ENCODE data around the gene RNASEH2C. TPM values are rescaled to one million over a fixed set of nuclear protein-coding genes. Genes with fewer than 3 reads are reported as not detected.

RNASEH2C gene
- 52.2 and 55.8 TPM in 2 replicates for total RNA-seq

DNA sequence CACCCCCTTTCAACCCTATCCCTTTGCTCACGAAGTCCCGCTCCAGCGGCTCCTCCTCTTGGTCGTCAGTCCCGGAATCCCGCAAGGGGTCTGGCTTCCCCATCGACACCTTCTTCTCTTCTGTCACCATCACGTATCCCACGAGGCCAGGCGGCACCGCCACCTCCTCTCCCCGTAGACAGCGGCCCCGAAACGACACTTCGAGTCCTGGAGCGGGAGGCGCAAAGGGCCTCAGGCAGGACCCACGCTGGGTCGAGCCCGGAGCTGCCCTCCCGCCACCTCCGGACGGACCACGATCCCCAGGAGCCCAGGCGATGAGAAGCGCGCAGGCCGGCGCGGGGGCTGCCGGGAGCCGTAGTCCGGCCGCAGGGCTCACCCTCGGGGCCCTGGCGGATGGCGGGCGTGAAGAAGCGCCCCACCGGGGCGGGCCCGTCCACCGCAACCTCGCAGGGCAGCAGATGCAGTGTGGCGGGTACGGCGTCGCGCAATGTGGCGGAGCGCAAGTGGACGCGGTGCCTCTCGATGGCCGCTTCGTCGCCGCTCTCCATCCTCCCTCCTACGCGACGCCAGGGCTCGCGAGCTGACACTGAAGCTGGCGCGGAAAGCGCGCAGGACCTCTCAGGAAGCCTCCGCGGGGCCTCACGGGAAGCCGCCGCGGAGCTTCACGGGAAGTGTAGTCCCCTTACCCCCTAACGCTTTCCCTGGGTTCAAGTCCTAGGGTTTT lies at the start of gene RNASEH2C:
Gene RNASEH2C (minus strand): TSS at position 588 of the 724 bp plus-strand sequence. CDS start 40 bp downstream, at position 548.

DNA sequence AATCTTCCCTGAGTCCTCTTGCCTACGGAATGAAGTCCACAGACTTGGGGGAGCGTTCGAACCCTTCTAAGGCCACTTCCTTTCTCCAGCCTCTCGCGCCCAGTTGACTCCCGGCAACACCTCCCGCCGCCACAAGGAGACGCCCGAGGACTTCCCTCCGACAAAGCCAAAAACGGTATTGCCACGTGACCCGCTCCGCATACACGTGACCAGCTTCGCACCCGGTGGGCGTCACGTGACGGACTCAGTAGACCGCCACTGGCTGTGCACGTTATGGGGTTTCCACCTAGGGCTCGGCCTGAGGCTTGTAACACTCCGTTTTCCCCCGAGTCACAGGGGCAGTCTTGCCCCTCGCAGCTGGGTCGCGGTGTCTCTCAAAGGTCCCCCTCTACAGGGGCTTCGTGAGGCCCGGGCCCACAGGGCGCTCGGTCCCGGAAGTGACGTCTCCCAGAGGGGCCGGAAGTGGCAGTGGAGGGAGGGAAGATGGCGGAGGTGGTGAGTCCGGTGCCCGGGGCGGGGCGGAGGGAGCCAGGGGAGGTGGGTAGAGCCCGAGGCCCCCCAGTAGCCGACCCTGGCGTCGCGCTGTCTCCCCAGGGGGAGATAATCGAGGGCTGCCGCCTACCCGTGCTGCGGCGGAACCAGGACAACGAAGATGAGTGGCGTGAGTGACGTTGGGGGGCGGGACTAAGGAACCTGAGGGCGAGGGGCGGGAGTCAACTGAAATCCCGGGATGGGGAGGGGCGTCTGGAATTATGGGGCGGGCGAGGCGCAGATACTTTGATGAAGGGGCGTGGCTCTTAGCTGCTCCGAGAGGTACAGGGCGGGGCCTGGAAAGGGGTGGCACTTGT lies 8.6 kb downstream of the RNASEH2C start, which contains the start of gene KAT5:
Gene KAT5 (plus strand): TSS at position 468 of the 848 bp plus-strand sequence. CDS start 16 bp downstream, at position 484.

Other genes starting within 250 kb of the RNASEH2C start
- 2,968 and 4,091 TPM in 2 replicates for gene MALAT1, start 221.8 kb downstream of the RNASEH2C start, total RNA-seq
- 36.6 and 44.3 TPM in 2 replicates for gene SCYL1, start 195.7 kb downstream of the RNASEH2C start, total RNA-seq
- gene LTBP3, start 162.4 kb downstream of the RNASEH2C start, total RNA-seq = 15.6 and 23.5 TPM in 2 replicates
- 26.7 and 33.2 TPM in 2 replicates for gene ZNRD2, start 150.3 kb downstream of the RNASEH2C start, total RNA-seq
- 14.4 and 15.2 TPM in 2 replicates for gene FAM89B, start 148.3 kb downstream of the RNASEH2C start, total RNA-seq
- 3.1 and 3.4 TPM in 2 replicates for gene EHBP1L1, start 144.7 kb downstream of the RNASEH2C start, total RNA-seq
- under 0.01 and 0.17 TPM in 2 replicates for gene KCNK7, start 125.0 kb downstream of the RNASEH2C start, total RNA-seq
- 55.4 and 62.3 TPM in 2 replicates for gene MAP3K11, start 106.6 kb downstream of the RNASEH2C start, total RNA-seq
- 11.4 and 11.8 TPM in 2 replicates for gene PCNX3, start 105.0 kb downstream of the RNASEH2C start, total RNA-seq
- 41.6 and 57.3 TPM in 2 replicates for gene SIPA1, start 82.7 kb downstream of the RNASEH2C start, total RNA-seq
- 14.4 and 15.2 TPM in 2 replicates for gene RELA, start 57.9 kb downstream of the RNASEH2C start, total RNA-seq
- gene KAT5, start 8.5 kb downstream of the RNASEH2C start, total RNA-seq = 37.0 and 43.6 TPM in 2 replicates
- 8.0 and 8.5 TPM in 2 replicates for gene AP5B1, start 60.2 kb upstream of the RNASEH2C start, total RNA-seq
- gene OVOL1, start 66.3 kb upstream of the RNASEH2C start, total RNA-seq = not detected in 2 replicates
- gene SNX32, start 113.2 kb upstream of the RNASEH2C start, total RNA-seq = 0.22 and 0.52 TPM in 2 replicates
- gene CFL1, start 137.4 kb upstream of the RNASEH2C start, total RNA-seq = 806 and 989 TPM in 2 replicates
- gene MUS81, start 139.6 kb upstream of the RNASEH2C start, total RNA-seq = 31.1 and 35.2 TPM in 2 replicates
- 26.3 and 28.1 TPM in 2 replicates for gene EFEMP2, start 152.0 kb upstream of the RNASEH2C start, total RNA-seq
- 0.17 and 0.33 TPM in 2 replicates for gene CTSW, start 159.0 kb upstream of the RNASEH2C start, total RNA-seq
- 135 and 155 TPM in 2 replicates for gene FIBP, start 167.7 kb upstream of the RNASEH2C start, total RNA-seq
- 34.1 and 38.2 TPM in 2 replicates for gene CCDC85B, start 169.9 kb upstream of the RNASEH2C start, total RNA-seq
- 0.76 and 1.5 TPM in 2 replicates for gene FOSL1, start 179.6 kb upstream of the RNASEH2C start, total RNA-seq
- 15.7 and 16.7 TPM in 2 replicates for gene C11orf68, start 198.3 kb upstream of the RNASEH2C start, total RNA-seq
- 94.6 and 110 TPM in 2 replicates for gene DRAP1, start 198.6 kb upstream of the RNASEH2C start, total RNA-seq
- gene TSGA10IP, start 224.7 kb upstream of the RNASEH2C start, total RNA-seq = not detected in 2 replicates
- gene SART1, start 240.9 kb upstream of the RNASEH2C start, total RNA-seq = 33.8 and 34.3 TPM in 2 replicates

All from dermis lymphatic vessel endothelial cell (primary cell).